GM19023 (cell line): ENCODE results near the gene LSM4.
"Not testable (repeated sequence)": the region's sequence is repeated elsewhere in the genome, so short reads cannot be mapped to it uniquely, and the experiment has no call there.

Experiments
- ATAC-seq: cut with Tn5 transposase; IDR thresholded peaks from one replicate; pipeline ENCODE4 v1.9.1; 2021; ENCODE audit warnings: mild to moderate bottlenecking, moderate library complexity; ENCODE audit not compliant: unreplicated experiment

The LSM4 gene

DNA sequence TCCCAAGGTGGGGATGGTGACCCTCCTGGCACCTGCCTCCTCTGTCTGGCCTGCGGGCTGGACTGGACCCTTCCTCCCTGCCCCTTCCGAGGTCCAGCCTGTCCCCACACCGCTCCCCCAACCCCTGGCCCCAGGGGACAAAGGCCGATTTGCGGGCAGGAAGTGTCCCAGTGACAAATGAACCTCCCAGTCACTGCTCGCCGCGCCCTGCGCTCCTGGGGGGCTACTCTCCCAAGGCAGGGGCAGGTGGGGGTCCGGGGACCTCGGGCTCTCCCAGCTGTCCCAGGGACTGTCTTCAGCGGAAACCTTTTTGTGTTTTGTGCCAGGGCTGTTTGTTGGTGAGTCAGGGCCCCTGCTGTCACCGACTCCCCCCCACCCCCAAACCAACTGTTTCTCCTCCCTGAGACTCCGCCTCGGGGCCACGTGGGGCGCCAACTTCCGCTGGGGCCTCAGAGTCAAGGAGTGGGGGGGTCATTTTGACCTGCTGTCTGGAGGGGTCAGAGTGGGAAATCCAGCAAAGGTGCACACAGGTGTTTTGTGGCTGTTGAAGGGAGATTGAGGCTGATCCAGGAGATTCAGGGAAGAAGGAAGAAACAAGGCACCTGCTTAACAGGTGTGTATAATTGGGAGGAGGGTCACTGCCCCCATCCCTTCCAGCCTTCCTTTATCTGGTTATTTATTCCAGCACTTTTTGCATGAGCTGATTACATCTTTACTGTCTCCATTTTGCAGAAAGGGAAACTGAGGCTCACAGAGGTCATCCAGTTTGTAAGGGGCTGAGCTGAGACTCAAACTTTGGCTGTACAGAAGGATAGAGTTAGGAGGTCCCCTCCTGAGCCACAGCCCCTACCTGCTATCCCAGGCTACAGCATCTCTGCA lies 18.4 kb upstream of the LSM4 start:
- ATAC-seq = no peak

DNA sequence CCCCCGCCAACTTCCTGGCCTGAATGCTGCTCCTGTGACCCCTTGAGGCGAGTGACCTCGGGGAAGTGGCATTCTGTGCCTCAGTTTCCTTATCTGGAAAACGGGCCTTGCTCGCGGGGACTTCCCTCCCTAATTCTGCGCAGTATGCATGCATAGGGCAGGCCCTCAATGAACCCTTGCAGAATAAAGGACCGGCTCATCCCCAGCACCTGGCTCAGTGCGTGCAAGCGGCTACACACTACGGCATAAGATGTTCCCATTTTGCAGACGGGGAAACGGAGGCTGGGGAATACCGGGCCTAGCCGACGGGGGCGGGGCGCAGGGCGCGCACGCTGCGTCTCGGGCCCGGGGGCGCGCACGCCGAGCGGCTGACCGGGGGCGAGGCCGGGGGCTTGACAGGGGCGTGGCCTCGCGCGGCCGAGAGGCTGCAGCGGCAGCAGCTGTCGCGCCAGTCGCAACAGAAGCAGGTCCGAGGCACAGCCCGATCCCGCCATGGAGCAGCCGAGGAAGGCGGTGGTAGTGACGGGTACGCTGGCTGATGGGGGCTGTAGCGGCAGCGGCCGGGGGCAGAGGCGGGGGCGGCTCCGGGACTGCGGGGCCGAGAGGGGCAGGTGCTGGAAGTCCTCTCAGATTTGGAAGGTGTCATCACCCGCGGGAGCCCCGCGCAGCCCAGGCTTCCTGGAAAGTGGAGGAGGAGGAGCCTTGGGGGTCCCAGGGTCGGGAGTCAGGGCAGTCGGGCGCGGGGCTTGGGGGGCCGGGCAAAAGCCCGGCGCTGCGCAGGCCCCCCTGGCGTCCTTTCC lies 17.5 kb upstream of the LSM4 start, which contains the start of gene PGPEP1:
Gene PGPEP1, plus strand, starts transcription at position 409 of the 800 bp plus-strand sequence. Its CDS starts 84 bp downstream, at position 493.
- ATAC-seq = no peak

DNA sequence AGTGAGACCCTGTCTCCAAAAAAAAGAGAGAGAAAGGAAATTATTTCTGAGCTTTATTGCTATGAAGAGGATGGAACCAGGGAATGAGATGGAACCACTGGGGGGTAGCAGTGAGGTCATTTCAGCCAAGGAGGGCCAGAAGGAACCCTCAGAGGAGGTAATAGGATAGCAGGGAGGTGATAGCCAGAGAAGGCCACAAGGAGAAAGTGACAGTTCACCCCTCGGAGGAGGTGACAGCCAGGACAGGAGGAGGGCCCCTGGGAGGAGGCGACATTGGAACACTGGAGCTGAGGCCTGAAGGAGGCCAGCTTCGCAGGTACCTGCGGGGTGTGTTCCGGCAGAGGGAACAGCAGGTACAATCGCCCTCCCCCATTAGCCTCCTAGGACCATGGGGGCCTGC lies 16.8 kb upstream of the LSM4 start:
- no peak for ATAC-seq

DNA sequence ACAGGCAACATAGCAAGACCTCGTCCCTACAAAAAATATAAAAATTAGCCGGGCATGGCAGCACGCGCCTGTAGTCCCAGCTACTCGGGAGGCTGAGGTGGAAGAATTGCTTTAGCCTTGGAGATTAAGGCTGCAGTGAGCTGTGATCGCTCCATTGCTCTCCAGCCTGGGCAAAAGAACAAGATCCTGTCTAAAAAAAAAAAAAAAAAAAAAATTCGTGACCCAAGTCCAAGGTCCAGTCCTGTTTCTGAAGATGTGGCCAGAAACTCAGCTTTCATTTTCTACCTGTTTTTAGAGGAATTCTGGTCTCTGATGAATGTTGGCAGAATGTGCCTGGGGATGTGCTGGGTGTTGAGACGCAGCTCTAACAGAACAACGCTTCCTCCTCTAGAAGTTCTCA lies 15.7 kb upstream of the LSM4 start:
- no peak for ATAC-seq

DNA sequence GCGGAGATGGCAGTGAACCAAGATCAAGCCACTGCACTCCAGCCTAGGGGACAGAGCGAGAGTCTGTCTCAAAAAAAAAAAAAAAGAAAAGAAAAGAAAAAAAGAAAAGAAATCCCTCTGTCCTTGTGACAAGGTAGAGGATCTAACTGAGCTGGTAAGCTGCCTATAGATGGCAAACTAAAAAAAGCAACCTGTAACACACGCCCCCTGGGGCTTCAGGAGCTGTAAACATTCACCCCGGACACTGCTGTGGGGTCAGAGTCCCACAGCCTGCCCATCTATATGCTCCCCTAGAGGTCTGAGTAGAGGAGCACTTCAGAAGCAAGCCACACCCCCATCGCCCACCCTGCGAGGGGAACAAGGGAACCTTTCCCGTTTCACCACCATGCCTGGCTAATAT lies 13.2 kb upstream of the LSM4 start:
- ATAC-seq = no peak

DNA sequence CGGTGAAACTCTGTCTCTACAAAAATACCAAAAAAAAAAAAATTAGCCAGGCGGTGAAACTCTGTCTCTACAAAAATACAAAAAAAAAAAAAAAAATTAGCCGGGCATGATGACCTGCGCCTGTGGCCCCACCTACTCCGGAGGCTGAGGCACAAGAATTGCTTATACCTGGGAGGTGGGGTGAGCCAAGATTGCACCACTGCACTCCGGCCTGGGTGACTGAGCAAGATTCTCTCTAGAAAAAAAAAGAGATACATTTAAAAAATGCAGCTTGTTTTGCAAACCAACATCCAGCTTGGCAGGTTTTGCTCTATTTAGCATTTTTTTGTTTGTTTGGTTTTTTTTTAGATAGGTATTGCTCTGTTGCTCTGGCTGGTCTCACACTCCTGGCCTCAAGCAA lies 10.8 kb upstream of the LSM4 start:
- ATAC-seq = no peak

DNA sequence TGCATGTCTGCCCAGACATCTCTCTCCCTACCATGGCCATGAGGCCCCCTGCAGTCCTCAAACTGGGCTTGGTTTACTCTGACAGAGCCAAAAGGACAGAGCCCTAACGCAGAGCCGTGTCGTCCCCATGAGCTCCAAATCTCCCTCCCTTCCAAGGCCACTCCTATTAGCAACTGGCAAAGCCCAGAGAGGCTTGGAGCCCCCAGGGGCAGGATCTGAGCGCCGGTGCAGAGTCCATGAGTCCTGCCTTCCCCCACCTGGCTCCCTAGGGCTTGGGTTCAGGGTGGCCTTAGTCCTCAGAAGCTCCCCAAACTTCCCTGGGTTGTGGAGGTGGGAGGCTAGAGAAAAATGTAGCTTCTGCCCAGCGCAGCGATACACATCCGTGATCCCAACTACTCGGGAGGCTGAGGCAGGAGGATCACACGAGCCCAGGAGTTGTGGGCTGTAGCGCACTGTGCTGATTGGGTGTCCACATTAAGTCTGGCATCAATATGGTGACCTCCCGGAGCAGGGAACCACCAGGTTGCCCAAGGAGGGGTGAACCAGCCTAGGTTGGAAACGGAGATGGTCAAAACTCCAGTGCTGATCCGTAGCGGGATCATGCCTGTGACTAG lies 10.1 kb upstream of the LSM4 start:
- no peak for ATAC-seq

DNA sequence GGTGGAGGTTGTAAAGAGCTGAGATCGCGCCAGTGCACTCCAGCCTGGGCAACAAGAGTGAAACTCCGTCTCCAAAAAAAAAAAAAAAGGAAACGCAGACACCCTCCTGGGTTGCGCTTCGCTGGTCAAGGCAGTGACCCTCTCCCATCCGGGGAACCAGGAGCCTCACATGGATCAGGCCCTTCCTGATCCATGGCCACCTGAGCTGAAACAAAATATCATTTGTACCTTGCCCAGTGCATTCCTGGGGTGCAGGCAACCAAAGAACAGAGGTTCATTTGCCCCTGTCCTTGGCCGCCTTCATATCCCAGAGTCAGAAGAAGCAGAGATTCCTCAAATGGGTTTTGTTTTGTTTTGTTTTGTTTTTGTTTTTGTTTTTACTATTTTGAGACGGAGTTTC lies 8.0 kb upstream of the LSM4 start:
- no peak for ATAC-seq

DNA sequence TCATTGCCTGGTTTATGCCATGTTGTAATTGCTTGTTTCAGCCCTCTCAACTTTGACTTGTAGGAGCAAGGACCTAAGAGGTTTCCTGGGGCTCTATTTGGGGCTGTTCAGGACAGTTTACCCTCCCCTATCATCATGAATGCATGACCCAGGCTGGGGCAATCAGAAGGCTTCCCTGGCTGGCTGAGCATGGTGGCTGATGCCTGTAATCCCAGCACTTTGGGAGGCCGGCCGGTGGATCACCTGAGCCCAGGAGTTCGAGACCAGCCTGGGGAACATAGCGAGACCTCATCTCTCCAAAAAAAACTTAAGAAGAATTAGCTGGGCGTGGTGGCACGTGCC lies 6.1 kb upstream of the LSM4 start:
- ATAC-seq = no peak

DNA sequence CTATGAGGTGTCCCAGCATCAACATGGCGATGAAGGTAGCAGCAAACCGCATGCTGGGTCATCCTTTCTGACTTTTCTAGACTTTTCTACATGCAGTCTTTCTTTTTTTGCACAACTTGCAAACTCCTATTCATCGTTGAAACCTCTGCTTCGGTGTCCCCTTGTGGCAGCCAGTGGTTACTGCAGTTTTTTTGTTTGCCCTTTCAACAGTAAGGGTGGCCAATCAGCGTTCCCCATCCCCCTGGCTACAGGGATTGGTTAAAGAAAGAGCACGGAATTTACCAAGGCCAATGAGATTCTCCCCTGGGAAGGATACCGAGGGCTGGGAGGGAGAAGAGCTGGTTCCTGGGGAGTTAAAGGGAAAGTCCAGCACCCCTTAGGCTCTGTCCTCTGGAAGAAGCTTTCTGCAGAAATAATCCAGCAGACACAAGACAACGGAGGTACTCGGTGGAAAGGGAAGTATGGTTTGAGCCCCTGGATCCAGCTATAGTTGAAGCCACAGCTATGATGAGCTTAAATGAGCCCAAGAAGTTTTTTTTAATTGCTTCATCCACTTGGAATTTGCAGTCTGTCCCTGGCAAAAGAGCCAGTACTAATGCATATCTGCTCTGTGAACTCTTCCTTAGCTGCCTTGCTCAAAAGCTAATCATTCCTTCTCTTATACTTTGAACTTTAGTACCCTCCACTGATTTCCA lies 5.6 kb upstream of the LSM4 start:
- ATAC-seq = peak; percentile 82

DNA sequence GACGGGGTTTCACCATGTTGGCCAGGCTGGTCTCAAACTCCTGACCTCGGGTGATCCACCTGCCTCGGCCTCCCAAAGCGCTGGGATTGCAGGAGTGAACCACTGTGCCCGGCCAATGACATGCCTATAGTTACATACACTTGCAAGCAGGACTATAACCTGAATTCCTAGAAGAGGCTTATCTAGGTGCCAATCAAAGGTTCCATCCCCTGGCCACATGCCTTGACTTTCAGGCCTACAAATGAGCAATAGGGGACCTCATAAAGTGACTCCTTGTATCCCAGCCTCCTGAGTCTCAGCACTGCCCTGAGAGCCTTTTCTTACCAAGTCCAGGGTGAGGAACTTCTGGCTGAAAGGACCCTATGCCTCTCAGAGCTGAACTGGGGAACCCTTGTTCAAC lies 3.9 kb upstream of the LSM4 start:
- no peak for ATAC-seq

DNA sequence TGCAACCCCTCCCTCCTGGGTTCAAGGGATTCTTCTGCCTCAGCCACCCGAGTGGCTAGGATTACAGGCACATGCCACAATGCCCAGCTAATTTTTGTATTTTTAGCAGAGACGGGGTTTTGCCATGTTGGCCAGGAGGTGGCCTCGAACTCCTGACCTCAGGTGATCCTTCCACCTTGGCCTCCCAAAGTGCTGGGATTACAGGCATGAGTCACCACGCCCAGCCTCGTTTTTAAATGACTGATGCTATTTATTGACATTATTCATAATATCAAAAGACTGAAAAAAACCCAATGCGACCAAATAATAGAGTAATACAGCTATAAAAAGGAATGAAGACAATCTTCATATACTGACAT lies 1.5 kb upstream of the LSM4 start:
- not testable (repeated sequence) for ATAC-seq

DNA sequence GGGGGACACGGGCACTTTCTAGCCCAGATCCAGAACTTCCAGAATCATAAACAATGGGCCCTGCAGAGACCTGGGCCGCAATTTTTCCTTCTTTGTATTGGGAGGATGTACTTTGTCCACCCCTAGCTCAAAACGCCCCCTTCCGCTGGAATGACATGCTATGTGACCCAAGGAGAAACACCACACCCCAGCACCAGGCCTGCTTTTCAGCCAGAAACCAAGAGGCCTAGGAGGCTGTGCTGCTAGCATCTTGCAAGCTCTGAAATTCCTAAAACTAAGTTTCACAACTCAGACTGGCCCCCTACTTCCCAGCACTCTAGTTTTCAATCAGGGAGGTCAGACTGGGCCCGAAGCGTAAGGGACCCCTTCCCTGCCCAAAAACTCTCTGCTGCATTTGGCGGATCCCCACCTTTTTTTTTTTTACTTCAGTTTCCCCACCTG lies 538 bp downstream of the LSM4 start:
- peak; percentile 8 for ATAC-seq

DNA sequence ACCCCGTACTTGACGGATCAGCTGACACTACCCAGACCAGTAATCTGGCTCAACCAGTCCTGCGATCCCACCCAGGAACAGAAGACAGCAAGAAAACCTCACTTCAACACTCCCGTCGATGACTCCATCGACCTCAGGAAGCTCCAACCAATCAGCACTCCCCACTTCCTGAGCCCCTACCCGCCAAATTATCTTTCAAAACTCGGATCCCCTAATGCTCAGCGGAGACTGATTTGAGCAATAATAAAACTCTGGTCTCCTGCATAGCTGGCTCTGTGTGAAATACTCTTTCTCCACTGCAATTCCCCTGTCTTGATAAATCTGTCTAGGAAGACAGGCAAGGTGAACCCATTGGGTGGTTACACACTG lies 1.2 kb downstream of the LSM4 start:
- no peak for ATAC-seq

DNA sequence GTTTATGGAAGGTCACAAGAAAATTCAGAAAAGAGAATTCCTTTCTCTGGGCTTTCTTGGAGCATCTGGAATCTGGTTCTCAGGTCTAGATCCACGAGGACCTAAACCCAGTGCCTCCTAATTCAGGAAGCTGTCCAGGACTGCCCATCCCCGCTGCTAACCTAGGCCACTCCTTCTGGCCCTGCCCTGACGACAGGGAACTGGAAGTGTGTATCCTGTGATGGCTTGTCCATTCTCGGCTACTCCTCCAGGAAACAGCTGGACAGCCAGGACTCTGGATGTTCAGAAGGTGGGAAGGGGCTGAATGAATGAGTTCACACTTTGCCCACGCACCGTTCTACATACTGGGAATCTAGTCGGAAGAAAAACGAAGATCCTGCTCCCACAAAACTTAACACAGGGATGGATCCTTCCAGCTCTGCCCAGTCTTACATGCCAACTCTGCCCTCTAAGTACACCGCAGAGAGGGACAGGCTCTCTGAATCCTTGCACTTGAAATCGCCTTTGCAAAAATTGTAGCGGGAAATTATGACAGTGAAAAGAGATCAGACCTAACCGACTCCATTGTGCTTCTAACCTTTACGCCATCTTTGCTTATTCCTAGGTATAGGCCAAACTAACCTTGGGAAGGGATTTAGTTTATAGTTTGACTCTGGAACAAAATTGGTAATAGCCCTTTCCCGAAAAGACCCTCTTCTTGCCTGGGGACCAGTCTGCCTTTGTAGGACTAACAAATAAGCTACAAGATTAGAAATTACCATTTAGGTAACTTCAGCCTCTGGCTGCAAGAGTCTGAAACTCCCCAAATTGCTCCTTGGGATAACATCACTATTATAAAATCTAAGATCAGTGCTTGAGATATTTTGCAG lies 1.8 kb downstream of the LSM4 start:
- no peak for ATAC-seq

DNA sequence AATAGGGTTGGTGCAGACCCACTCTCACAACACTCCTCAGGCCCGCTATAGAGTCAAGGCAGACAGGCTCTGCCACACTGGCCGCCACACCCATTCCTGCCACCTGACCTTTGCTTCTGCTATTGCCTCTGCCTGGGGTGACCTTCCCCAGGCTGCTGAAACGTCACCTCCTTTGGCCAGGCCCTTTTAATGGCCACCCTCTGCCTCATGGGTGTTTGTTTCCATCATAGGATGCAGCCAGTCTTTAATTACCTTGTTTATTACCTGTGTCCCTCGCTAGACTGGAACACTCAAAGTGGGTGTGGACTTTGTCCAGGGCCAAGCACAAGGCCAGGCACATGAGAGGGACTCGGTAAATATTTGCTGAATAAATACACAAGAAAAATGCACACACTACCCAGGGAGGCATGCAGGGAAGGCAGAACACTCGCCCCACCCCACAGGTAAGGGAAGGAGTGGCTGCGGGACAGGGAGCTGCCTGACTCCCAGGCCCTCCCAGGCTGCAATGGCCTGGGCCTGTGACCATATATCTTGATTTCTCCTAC lies 3.2 kb downstream of the LSM4 start:
- ATAC-seq = no peak

DNA sequence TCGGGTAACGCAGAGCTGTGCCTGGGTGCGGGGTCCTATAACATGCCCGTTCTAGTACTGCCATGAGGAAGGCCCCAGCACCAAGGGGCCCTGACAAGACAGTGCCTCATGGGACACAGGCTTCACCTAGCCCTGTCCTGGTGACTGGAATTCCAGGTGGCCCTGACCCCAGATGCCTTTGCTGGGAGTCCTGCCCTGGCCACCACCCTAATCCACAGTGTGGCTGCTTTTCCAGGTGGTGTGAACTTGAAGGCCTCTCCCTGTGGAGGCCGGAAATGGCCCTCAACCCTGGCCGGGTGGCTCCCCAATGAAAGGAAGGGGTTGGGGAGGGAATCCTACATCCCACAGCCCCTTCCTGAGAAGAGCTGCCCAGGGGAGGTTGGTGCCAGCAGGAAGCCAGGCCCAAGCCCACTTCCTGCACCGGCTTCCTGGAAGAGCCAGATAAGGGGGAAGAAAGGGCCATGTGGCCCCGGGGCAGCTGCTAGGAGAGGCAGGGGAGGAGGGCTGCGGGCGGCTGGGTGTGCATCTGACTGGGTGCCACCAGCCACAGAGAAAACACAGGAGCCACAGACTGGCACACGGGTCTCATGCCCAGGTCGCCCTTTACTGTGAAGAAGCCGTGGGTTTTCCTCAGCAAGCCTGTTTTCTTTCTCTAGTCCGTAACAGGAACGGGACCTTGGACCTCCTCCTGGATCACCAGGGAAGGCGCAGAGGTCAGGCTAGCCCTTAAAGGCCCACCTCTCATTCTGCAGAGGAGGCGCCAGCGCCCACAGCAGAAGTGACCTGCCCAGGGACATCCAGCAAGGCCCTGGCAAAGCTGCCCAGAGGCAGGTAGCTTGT lies 4.7 kb downstream of the LSM4 start:
- ATAC-seq = no peak

DNA sequence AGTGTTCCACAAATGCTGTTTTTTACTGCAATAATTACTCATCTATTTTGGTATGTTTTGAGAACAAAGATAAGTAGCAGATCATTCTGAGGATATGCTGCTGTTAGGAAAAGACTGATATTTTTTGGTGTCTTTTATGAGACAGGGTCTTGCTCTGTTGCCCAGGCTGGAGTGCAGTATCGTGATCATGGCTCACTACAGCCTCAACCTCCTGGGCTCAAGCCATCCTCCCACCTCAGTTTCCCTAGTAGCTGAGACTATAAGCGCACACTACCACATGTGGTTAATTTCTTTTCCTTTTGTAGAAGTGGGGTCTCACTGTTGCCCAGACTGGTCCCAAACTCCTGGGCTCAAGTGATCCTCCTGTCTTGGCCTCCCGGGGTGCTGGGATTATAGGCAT lies 9.5 kb downstream of the LSM4 start:
- ATAC-seq = no peak

DNA sequence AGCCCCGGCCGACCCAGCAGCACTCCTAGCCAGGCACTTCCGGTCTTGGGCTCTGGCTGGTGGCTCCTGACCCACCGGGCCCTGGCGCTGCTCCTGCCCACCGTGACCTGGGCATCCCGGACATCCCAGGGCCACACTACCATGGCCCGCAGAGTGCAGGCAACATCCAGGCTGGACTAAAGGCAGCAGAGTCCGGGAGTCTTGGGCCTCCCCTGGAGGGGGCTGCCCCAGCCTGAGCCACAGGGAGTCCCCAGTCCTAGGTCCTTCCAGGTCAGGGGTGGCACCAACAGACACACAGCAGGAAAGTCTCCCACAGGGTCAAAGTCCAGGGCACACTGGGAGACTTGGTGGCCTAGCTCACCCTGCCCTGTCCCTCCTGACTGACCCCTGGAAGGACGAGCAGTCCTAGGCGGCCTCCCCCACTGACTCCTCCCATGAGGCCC lies 10.8 kb downstream of the LSM4 start:
- no peak for ATAC-seq
